Measurements from ENCODE around the gene TMED8. TPM values are rescaled to one million over a fixed set of nuclear protein-coding genes. Genes with fewer than 3 reads are reported as not detected.
"Not testable (repeated sequence)": the region's sequence is repeated elsewhere in the genome, so short reads cannot be mapped to it uniquely, and the experiment has no call there.

Gene TMED8
- total RNA-seq, 1 experiment from 2014 or later = 2.2 TPM

- in situ Hi-C loops (cut with HindIII; ENCODE audit: low pct_unique_long_range_greater_than_20kb, low sequenced_read_pairs) = no loop called here
- no peak for DNase-seq (ENCODE audit: low read depth)
Measured at GRCh38 chr14:77329872-77330271, 47.0 kb downstream of the TMED8 start.

- in situ Hi-C loops (cut with HindIII; ENCODE audit: low pct_unique_long_range_greater_than_20kb, low sequenced_read_pairs) = no loop called here
- DNase-seq (ENCODE audit: low read depth) = no peak
Measured at GRCh38 chr14:77327111-77327510, 49.8 kb downstream of the TMED8 start.

GRCh38 chr14:77325746-77326094, 51.2 kb downstream of the TMED8 start:
- DNase-seq (ENCODE audit: low read depth) = no peak
- in situ Hi-C loops (cut with HindIII; ENCODE audit: low pct_unique_long_range_greater_than_20kb, low sequenced_read_pairs) = no loop called here

- DNase-seq (ENCODE audit: low read depth) = no peak
- in situ Hi-C loops (cut with HindIII; ENCODE audit: low pct_unique_long_range_greater_than_20kb, low sequenced_read_pairs) = no loop called here
Measured at GRCh38 chr14:77324816-77325745, 51.8 kb downstream of the TMED8 start.

- in situ Hi-C loops (cut with HindIII; ENCODE audit: low pct_unique_long_range_greater_than_20kb, low sequenced_read_pairs) = no loop called here
- DNase-seq (ENCODE audit: low read depth) = no peak
Measured at GRCh38 chr14:77324289-77324688, 52.6 kb downstream of the TMED8 start.

- in situ Hi-C loops (cut with HindIII; ENCODE audit: low pct_unique_long_range_greater_than_20kb, low sequenced_read_pairs) = no loop called here
- no peak for DNase-seq (ENCODE audit: low read depth)
Measured at GRCh38 chr14:77323571-77323970, 53.3 kb downstream of the TMED8 start.

GRCh38 chr14:77322951-77323350, 53.9 kb downstream of the TMED8 start:
- DNase-seq (ENCODE audit: low read depth) = no peak
- in situ Hi-C loops (cut with HindIII; ENCODE audit: low pct_unique_long_range_greater_than_20kb, low sequenced_read_pairs) = no loop called here

GRCh38 chr14:77322250-77322902, 54.5 kb downstream of the TMED8 start:
- no peak for DNase-seq (ENCODE audit: low read depth)
- in situ Hi-C loops (cut with HindIII; ENCODE audit: low pct_unique_long_range_greater_than_20kb, low sequenced_read_pairs) = no loop called here

- DNase-seq (ENCODE audit: low read depth) = peak; percentile 88
Measured at GRCh38 chr14:77320238-77320935, 56.5 kb downstream of the TMED8 start, which contains the start of gene POMT2. TSS of gene POMT2 (minus strand) at chr14:77320883. CDS start at chr14:77320681, 202 bp downstream.

GRCh38 chr14:77319422-77319821, 57.5 kb downstream of the TMED8 start:
- in situ Hi-C loops (cut with HindIII; ENCODE audit: low pct_unique_long_range_greater_than_20kb, low sequenced_read_pairs) = no loop called here
- DNase-seq (ENCODE audit: low read depth) = peak; percentile 61

More at GRCh38 chr14:77320238-77320935, 56.5 kb downstream of the TMED8 start, which contains the start of gene POMT2:
- in situ Hi-C loops (cut with HindIII; ENCODE audit: low pct_unique_long_range_greater_than_20kb, low sequenced_read_pairs) = no loop called here

GRCh38 chr14:77318756-77319155, 58.1 kb downstream of the TMED8 start:
- in situ Hi-C loops (cut with HindIII; ENCODE audit: low pct_unique_long_range_greater_than_20kb, low sequenced_read_pairs) = not testable (repeated sequence)

GRCh38 chr14:77318006-77318553, 58.8 kb downstream of the TMED8 start:
- DNase-seq (ENCODE audit: low read depth) = peak; percentile 75
- in situ Hi-C loops (cut with HindIII; ENCODE audit: low pct_unique_long_range_greater_than_20kb, low sequenced_read_pairs) = no loop called here

More at GRCh38 chr14:77318756-77319155, 58.1 kb downstream of the TMED8 start:
- DNase-seq (ENCODE audit: low read depth) = not testable (repeated sequence)

GRCh38 chr14:77316872-77317301, 60.0 kb downstream of the TMED8 start:
- in situ Hi-C loops (cut with HindIII; ENCODE audit: low pct_unique_long_range_greater_than_20kb, low sequenced_read_pairs) = no loop called here
- DNase-seq (ENCODE audit: low read depth) = no peak

- in situ Hi-C loops (cut with HindIII; ENCODE audit: low pct_unique_long_range_greater_than_20kb, low sequenced_read_pairs) = no loop called here
- no peak for DNase-seq (ENCODE audit: low read depth)
Measured at GRCh38 chr14:77316195-77316505, 60.7 kb downstream of the TMED8 start.

- in situ Hi-C loops (cut with HindIII; ENCODE audit: low pct_unique_long_range_greater_than_20kb, low sequenced_read_pairs) = no loop called here
- no peak for DNase-seq (ENCODE audit: low read depth)
Measured at GRCh38 chr14:77314539-77315457, 62.1 kb downstream of the TMED8 start.

- in situ Hi-C loops (cut with HindIII; ENCODE audit: low pct_unique_long_range_greater_than_20kb, low sequenced_read_pairs) = no loop called here
- DNase-seq (ENCODE audit: low read depth) = peak; percentile 64
Measured at GRCh38 chr14:77314043-77314442, 62.9 kb downstream of the TMED8 start.

GRCh38 chr14:77313371-77313770, 63.5 kb downstream of the TMED8 start:
- in situ Hi-C loops (cut with HindIII; ENCODE audit: low pct_unique_long_range_greater_than_20kb, low sequenced_read_pairs) = no loop called here
- no peak for DNase-seq (ENCODE audit: low read depth)

- DNase-seq (ENCODE audit: low read depth) = no peak
- in situ Hi-C loops (cut with HindIII; ENCODE audit: low pct_unique_long_range_greater_than_20kb, low sequenced_read_pairs) = no loop called here
Measured at GRCh38 chr14:77311217-77311616, 65.7 kb downstream of the TMED8 start.

All from Caki2 (cell line).